Medulla oblongata (tissue), 1 donor: ENCODE measurements around the gene KLHDC7B.

Experiments used
- DNase-seq: peaks from one replicate; pipeline ENCODE4 v3.0.0-alpha.2; 2015; ENCODE audit errors: extremely low spot score

The KLHDC7B gene

DNA sequence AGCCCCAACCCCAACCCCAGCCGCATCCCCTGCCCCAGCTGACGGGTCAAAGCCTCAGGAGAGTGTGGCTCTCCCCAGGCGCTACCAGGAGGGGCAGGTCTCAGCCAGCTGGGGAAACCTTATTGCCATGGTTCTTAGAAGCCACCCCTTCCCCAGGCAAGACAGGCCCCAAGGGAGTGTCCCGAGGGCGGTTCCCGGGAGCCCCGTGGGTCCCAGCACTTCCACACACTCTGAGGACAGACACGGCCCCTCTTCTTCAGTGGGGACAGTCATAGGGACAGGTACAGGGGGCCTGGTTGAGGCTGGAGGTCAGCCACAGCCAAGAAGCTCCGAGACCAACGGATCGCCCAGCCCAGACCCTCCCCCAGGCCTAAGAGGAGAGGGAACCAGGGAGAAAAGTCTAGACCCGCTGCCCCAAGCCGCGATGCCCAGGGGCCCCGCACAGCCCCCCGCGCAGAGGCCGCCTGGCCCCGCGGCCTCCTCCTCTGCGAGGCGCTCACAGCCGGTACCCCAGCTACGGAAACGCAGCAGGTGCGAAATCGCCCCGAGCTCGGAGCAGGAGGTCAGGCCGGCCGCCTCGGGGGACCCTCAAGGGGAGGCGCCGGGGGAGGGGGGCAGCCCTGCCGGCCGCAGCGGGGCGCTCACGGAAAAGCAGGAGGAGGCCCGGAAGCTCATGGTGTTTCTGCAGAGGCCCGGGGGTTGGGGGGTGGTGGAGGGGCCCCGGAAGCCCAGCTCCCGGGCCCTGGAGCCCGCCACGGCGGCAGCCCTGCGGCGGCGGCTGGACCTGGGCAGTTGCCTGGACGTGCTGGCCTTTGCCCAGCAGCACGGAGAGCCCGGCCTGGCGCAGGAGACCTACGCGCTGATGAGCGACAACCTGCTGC lies 2.6 kb downstream of the KLHDC7B start:
- DNase-seq = no peak

GRCh38 chr22:50548921-50549790 lies 3.5 kb downstream of the KLHDC7B start:
- DNase-seq = no peak

DNA sequence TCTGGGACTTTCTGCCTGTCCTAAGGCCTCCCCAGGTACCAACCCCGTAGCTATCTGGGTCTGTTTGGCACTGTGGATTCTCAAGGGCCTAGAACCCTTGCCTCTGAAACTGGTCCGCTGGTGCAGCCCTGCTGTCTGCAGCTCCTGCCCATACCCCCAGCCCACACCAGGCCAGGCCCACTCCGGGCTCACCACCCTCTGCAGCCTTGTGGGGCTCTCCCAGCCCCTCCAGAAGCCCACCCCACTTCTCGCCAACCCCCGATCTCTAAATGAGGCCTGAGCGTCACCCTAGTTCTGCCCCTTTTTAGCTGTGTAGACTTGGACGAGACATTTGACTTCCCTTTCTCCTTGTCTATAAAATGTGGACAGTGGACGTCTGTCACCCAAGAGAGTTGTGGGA lies 4.7 kb downstream of the KLHDC7B start:
- no peak for DNase-seq

DNA sequence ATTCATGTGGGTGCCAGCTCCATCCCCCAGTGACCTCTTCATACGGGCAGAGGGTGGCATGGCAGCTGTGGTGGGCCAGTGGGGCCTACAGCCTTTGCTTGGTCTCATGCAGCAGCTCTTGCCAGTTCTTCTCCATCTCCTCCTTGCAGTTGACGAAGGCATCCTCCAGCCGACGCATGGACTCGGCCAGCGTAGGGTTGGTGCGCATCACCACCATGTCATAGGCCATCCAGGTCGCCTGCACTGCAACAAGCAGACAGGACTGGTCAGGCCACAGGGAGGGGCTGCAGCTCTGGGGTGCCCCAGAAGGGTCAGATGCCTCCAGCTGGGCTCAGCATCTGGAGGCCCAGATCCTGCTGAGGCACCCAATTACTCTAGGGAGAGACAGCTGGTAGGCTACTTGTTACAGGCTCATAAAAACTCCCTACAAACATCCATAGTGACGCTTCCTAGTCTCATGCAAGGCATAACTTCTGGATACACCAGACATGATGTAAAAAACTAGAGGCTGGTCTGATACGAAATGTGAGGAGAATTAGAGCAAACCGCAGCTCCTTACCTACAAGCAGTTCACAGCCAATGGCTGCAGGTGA lies 5.6 kb downstream of the KLHDC7B start:
- DNase-seq = no peak

DNA sequence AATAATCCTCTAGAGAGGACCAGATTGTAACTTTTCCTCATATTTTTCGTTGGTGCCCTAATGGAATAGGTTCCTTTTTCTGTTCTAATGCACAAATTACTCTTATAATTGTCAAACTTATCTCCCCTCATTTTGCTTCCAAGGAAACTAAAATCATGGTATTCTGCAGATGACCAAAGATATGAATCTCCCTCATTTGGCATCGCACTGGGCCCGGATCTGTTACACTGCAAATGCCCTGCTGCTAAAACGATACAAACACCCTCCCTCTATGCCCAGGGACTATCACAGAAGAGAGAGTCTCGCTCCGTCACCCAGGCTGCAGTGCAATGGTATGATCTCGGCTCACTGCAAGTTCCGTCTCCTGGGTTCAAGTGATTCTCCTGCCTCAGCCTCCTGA lies 7.6 kb downstream of the KLHDC7B start:
- DNase-seq = no peak

DNA sequence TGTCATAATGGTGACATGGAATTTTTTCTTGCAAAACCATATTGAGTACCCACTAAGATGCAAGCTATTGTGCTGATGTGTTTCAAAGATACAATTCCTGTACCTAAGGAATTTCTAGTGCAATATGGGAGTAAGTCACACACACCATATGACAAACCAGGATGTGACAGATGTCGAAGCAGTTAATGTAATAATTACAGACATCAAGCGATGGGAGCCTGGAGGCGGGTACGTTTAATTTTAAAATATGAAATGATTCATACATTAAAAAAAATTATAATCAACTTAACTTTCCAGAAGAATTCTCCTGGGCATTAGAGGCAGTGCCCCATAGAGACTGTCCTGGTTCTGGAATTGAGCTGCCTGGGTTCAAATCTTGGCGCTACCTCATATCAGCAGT lies 11.0 kb downstream of the KLHDC7B start:
- DNase-seq = no peak

DNA sequence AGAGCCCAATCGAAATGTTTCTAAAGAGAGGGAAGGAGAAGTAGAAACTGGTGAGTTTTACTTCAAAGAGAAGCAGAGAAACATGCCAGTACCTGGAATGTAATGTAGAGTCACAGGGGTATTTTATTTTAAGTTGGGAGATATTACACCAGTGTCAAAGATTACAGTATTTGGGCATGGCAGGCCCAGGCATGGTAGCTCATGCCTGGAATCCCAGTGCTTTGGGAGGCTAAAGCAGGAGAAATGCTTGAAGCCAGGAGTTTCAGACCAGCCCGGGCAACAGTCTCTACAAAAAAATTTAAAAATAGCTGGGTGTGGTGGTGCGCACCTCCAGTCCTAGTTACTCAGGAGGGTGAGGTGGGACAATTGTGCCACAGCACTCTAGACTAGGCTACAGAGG lies 14.3 kb downstream of the KLHDC7B start:
- DNase-seq = no peak

GRCh38 chr22:50561401-50562358 lies 16.0 kb downstream of the KLHDC7B start:
- no peak for DNase-seq

DNA sequence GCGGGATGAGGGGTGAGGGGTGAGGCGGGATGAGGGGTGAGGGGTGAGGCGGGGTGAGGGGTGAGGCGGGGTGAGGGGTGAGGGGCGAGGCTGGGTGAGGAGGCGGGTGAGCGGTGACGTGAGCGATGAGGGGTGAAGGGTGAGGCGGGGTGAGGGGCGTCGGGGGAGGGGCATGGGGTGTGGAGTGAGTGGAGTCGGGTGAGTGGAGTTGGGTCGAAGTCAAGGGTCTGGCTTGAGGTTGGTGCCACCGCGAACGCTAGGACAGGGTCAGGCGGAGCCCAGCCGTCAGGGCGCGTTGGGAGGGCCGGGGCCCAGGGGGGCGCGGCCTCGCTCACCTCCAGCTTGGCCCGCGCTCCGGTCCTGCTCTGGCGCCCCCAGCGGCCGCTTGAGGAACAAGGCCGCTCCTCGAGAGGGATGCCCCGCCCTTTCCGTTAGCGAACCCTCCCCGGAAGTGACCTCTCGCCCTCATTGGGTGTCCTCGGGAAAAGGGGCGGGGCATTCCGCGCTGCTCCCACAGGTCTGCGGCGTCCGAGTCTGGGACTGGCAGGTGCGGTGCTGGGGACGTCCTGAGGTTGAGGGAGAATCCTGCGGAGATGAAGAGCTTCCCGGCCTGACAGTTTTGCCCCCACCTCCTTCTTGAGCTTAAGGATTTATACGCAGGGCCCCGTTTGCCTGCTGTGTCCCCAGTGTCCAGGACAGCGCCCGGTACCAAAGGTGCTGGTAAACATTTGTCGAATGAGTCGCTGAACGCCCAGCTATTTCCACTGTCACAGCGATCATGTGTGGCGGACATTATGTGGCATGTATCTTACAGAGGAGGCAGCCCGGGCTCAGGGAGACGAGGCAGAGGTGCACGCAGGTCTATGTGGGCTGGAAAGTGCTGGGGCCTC lies 17.1 kb downstream of the KLHDC7B start, which contains the start of gene SYCE3:
Gene SYCE3, minus strand, starts transcription at position 397 of the 890 bp plus-strand sequence. CDS start 6,514 bp downstream, outside the sequence.
- DNase-seq = peak; percentile 98

DNA sequence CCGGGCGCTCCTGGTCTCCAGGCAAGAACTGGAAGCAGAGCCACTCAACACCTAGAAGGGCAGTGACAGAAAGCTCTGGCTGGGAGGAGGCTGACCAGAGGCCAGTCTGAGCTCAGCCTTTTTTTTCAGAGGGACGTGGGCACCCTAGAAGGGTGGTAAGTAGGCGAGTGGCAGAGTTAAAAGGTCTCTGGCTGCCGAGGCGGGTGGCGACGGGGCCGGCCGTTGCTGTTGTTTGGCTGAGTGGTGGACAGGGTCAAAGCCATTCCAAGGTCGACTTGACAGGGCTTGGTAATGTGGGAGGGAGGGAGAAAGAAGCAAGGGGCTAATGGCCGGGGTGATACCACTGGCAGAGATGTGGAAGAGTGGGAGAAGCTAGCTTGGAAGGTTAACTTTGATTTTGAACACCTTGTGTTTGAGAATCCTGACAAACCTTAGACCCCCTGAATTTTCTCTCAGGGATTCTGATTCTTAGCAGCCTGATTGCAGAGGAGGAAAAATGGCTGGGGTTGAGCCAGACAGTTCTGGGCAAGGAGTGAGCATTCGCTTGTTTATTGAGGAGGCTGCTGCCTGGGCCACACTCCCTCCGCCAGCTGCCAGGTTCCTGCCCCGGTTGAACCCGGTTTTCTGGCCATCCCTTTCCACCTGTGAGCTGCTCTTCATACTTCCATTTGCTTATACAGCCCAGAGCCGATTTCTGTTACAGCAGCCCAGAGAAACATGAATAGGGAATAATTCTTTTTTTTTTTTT lies 17.9 kb downstream of the KLHDC7B start:
- DNase-seq = peak; percentile 32

- no peak for DNase-seq
These were observed 18.6 kb downstream of the KLHDC7B start for GRCh38 chr22:50564289-50564688.

DNA sequence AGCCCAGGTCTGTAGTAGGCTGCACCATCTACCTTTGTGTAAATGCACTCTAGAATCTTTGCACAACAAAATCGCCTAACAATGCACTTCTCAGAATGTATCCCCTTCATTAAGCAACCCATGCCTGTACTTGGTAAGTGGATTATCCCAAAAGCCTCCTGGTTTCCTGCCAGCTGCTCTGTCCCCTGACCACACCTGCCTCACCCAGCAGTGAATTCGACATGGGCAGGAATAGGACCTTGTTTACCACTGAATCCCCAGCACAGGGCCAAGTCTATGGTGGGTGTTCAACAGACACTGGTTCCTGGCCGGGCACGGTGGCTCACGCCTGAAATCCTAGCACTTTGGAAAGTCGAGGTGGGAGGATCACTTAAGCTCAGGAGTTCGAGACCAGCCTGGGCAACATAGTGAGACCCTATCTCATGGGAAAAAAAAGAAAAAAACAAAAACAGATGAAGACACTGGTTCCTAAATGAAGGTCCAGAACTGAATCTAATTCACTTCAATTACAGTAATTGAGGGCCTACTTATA lies 22.1 kb downstream of the KLHDC7B start:
- no peak for DNase-seq

DNA sequence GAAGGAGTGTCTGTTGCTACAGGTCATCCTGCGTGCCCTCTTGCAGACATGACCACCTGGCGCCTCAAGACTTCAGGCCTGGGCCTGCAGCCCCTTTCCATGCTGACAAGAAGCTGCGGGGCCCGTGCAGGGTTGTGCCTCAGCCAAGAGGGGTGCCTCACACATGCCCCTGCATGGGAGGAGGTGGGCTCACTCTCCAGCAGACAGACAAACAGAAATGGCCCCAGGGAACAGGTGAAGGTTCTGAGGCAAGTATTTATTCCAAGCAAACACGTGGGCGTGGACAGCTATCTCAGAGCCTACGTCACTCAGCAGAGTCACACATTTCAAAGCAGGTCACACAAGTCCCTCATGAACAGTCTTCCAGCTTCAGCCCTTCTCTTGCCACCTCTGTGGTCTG lies 22.9 kb downstream of the KLHDC7B start:
- no peak for DNase-seq

DNA sequence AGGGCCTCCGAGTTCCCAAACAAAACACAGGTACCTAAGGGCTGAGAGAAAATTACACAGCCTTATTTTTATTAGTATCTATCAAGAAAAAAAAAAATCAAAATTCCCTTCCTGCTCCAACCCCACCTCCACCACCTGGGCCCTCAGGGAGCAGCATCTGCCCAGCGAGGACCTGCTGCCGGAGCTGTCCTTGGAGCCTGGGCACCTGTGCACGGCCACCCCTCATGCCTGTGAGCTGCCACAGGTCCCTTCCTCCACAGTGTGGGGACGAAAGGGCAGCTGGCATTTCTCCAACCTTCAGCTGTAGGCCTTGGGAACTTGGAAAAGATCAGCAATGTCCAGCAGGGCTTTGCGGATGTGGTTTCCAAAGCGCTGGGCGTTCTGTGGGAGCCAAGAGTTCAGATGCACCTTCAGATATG lies 23.4 kb downstream of the KLHDC7B start:
- DNase-seq = no peak

GRCh38 chr22:50569896-50570535 lies 24.3 kb downstream of the KLHDC7B start:
- no peak for DNase-seq

GRCh38 chr22:50570861-50571260 lies 25.2 kb downstream of the KLHDC7B start:
- no peak for DNase-seq

DNA sequence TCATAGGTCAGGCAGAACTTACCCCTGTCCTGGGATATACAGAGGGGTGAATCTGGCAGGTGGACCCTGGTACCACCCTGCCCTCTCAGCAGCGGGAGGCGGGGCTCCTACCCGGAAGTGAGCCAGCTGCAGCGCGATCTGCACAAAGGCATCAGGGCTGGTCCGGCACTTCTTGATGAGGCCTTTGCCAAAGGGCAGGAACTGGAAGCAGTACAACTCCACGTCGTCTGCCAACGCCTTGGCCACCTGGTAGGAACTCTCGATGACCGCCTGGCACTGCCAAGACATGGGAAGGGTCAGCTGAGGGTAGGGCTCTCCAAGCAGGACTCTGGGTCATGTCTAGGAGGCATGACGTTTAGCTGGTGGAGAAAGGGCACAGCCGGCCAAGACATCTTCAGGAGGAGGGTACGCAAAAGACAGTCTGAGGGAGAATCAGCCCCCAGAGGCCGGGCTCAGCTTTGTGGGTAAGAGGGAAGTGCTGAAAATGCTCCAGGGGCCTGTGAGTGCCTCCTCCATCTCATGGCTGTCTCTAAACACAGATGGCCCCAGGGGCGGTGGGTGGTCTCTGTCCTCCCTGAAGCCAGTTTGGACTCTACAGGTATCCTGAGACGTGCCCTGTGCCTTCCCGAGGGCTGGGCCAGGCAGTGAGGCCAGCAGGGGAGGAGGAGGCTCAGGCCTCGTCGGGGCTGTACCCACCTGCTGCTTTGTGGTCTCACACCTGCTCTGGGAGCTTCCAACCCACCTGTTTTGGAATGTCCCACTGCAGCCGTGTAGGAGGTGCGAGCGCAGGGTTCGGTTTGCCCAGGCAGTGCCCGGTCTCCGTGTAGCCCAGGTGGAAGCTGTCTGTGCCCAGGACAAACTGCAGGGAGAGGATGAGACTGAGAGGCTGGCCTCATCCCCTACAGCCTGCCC lies 25.8 kb downstream of the KLHDC7B start:
- DNase-seq = no peak
